Gastrocnemius medialis (tissue), 4 donors: ENCODE data around the gene SLC6A18. TPM values are rescaled to one million over a fixed set of nuclear protein-coding genes. Genes with fewer than 3 reads are reported as not detected.

Experiments used
- ATAC-seq, 2 donors: fragments of 150-250 bp; one replicate each; pipeline ENCODE4 v1.9.1; 2016
- DNase-seq, 2 donors: peaks; one replicate each; pipeline ENCODE4 v3.0.0-alpha.2; 2019
- H3K27ac ChIP-seq, 4 donors: fragments of 200-600 bp; sonication (generic); 1 replicate in 1 of 4; 2 replicates in 3 of 4; pipeline ENCODE4 v1.5.1; 2016 to 2018; ENCODE audit warnings: mild to moderate bottlenecking in 2 of 4, moderate library complexity in 1 of 4
- H3K27me3 ChIP-seq, 3 donors: fragments of 200-600 bp; sonication (generic) in 2 of 3; 1 replicate in 1 of 3; 2 replicates in 2 of 3; pipeline versions ENCODE4 v1.5.1 to v1.6.0; 2016 to 2019; ENCODE audit warnings: mild to moderate bottlenecking in 1 of 3, moderate library complexity in 1 of 3
- H3K36me3 ChIP-seq, 2 donors: fragments of 200-600 bp; sonication (generic) in 1 of 2; one replicate each; pipeline ENCODE4 v1.5.1; 2017 to 2018
- H3K4me1 ChIP-seq, 2 donors: fragments of 200-600 bp; sonication (generic) in 1 of 2; one replicate each; pipeline ENCODE4 v1.5.1; 2016 to 2017; ENCODE audit warnings: mild to moderate bottlenecking in 2 of 2
- H3K4me3 ChIP-seq, 4 donors: fragments of 200-600 bp; sonication (generic) in 3 of 4; 1 replicate in 1 of 4; 2 replicates in 3 of 4; pipeline ENCODE4 v1.5.1; 2016 to 2019; ENCODE audit warnings: mild to moderate bottlenecking in 2 of 4
- H3K9me3 ChIP-seq, 3 donors: fragments of 200-600 bp; sonication (generic) in 2 of 3; 1 replicate in 1 of 3; 2 replicates in 2 of 3; pipeline ENCODE4 v1.5.1; 2016 to 2019
- POLR2A ChIP-seq, 2 donors: fragments of 450-650 bp; IDR thresholded peaks; one replicate each; pipeline ENCODE4 v1.6.1; 2017; ENCODE audit warnings: antibody characterized with exemption in 2 of 2, mild to moderate bottlenecking in 2 of 2, moderate library complexity in 2 of 2
- in situ Hi-C, 4 donors: fragments of 200-750 bp; cut with MboI; loops; one replicate each; pipeline versions ENCODE4 v1.15.0 to v1.8.0; 2017; ENCODE audit warnings: low sequenced_read_pairs in 4 of 4
- intact Hi-C: fragments of 100-400 bp; cut with DNase I; formaldehyde crosslinking; loops from one replicate; pipeline ENCODE4 v1.15.1; 2023; ENCODE audit warnings: low total_unique reads
- total RNA-seq, 4 donors: library from RNA; depleted of rRNA; stranded (reverse); fragments of >200 nt; gene quantifications; one replicate each; pipeline versions ENCODE4 v1.1.0 to v1.2.3, GENCODE V29; 2016
- TF ChIP-seq, protein P1 (sequence below), 5 experiments: fragments of 450-650 bp in 3 of 5; fragments of 200-600 bp in 2 of 5; sonication (generic) in 2 of 5; IDR thresholded peaks in 4 of 5; conservative IDR thresholded peaks in 1 of 5; 1 replicate in 4 of 5; 2 replicates in 1 of 5; pipeline ENCODE4 v1.5.1; 2016 to 2019; ENCODE audit warnings: antibody characterized with exemption in 5 of 5, mild to moderate bottlenecking in 3 of 5, moderate library complexity in 3 of 5

The SLC6A18 gene
- total RNA-seq, 4 donors from 2014 or later: not detected

DNA sequence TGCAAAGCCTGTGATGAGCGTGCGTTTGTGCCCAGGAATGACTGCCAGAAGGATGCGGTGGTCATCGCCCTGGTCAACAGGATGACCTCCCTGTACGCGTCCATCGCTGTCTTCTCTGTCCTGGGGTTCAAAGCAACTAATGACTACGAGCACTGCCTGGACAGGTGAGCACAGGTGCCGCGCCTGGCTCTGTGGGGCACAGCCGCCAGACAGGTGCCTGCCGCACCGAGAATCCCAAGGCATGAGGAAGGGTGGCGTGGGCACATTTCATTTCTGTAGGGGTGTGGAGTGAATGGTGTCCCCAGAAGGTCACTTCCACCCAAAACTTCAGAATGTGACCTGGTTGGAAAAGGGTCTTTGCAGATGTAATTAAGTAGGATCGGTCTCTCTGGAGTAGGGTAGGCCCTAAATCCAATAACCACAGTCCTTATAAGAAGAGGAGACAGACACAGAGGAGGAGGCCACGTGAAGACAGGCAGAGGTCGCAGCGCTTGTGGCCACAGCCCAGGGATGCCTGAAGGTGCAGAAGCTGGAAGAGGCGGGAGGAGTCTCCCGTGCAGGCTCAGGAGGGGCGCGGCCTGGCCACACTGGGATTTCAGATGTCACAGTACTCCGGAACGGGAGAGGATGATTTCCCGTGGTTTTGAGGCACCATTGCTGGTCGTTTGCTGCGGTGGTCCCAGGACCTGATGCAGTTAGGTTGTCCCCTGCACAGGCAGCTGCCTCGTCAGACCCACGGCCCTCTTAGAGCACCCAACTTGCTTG is 15.5 kb downstream of the SLC6A18 start:
- Histone ChIP-seq H3K36me3 (no peaks in the 10 kb centered on the region), H3K4me1 (no peaks in the 10 kb centered on the region), H3K27me3 (peaks cover 0 to 23% (median 12%) of the 10 kb centered on the region in 3 donors), H3K27ac (no peak overlapping the region), H3K9me3 (no peaks in the 10 kb centered on the region), H3K4me3 (no peak overlapping the region)
- ATAC-seq: no peak
- no peak for DNase-seq
- intact Hi-C loops (no loop called here), in situ Hi-C loops (no loop called here)
- TF ChIP-seq, protein P1, sequence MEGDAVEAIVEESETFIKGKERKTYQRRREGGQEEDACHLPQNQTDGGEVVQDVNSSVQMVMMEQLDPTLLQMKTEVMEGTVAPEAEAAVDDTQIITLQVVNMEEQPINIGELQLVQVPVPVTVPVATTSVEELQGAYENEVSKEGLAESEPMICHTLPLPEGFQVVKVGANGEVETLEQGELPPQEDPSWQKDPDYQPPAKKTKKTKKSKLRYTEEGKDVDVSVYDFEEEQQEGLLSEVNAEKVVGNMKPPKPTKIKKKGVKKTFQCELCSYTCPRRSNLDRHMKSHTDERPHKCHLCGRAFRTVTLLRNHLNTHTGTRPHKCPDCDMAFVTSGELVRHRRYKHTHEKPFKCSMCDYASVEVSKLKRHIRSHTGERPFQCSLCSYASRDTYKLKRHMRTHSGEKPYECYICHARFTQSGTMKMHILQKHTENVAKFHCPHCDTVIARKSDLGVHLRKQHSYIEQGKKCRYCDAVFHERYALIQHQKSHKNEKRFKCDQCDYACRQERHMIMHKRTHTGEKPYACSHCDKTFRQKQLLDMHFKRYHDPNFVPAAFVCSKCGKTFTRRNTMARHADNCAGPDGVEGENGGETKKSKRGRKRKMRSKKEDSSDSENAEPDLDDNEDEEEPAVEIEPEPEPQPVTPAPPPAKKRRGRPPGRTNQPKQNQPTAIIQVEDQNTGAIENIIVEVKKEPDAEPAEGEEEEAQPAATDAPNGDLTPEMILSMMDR (IDR thresholded peaks at IDR 0.05 in 4 of 5, conservative IDR thresholded peaks at IDR 0.05 in 1 of 5): no peak
- no peak for TF ChIP-seq POLR2A (IDR thresholded peaks at IDR 0.05)

DNA sequence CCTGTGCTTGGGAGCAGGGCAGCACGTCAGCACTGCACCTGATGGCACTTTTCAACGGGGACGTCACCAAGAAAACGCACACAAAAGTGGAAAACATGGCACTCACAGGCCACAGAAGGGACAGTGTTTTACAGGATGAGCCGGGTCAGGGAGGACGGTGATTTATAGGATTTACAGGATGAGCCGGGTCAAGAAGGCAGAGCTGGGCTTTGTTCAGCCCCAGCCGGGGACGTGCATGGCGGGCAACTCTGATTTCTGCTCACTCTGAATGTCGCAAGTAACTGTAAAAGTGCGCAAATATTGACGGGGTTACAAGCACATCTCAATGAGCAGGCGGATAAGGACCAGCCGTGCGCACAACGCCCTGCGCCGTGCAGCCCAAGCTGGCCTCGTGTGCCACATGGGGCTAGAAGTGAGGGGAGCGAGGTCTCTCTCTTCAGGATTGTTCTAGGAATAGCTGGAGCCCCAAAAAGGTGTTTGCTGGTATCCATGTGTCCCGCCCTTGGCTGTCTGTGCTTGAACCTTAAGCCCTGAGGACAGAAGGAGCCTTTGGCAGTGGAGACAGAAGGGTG is 16.4 kb downstream of the SLC6A18 start:
- H3K27me3 ChIP-seq: peaks cover 3 to 33% (median 16%) of the 10 kb centered on the region in 3 donors
- no peak for ATAC-seq
- H3K4me3 ChIP-seq: no peak overlapping the region
- H3K9me3 ChIP-seq: no peaks in the 10 kb centered on the region
- in situ Hi-C loops: no loop called here
- TF ChIP-seq, protein P1 (IDR thresholded peaks at IDR 0.05 in 4 of 5, conservative IDR thresholded peaks at IDR 0.05 in 1 of 5): no peak
- H3K4me1 ChIP-seq: no peaks in the 10 kb centered on the region
- no peak for DNase-seq
- no peaks in the 10 kb centered on the region for H3K36me3 ChIP-seq
- H3K27ac ChIP-seq: no peak overlapping the region
- intact Hi-C loops: no loop called here

DNA sequence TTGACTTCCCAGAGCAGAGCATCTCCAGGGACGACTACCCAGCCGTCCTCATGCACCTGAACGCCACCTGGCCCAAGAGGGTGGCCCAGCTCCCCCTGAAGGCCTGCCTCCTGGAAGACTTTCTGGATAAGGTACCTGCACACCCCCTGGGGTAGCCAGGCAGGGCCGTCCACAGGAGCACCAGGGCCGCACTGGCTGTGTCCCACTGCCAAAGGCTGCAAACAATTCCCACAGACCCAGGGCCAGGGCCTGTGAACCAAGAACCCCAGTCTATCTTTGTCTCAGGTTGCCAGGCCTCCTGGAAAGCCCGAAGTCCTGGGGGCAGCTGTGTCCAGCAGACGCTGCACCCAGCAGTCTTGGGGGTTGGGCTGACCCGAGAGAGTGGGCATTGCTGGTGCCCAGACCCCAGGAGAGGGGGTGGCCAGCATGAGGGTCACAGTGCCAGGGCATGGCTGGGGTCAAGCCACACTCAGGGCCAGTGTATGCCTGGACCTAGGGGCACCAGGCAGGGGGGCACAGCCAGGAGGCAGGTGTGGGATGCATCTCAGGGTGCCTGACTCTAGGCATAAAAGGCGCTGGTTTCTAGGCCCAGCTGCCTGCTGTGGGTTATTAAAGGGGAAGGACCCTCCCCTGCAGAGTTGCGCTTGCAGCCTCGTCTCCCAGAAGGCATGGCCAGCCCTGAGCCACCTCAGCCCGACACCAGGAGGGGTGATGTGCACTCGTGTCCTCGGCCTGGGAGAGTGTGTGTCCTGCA is 17.7 kb downstream of the SLC6A18 start:
- no peaks in the 10 kb centered on the region for H3K36me3 ChIP-seq
- H3K4me1 ChIP-seq: no peaks in the 10 kb centered on the region
- intact Hi-C loops: no loop called here
- TF ChIP-seq, protein P1 (IDR thresholded peaks at IDR 0.05 in 4 of 5, conservative IDR thresholded peaks at IDR 0.05 in 1 of 5): no peak
- TF ChIP-seq POLR2A (IDR thresholded peaks at IDR 0.05): no peak
- no peaks in the 10 kb centered on the region for H3K9me3 ChIP-seq
- DNase-seq (no peak), ATAC-seq (no peak)
- in situ Hi-C loops: no loop called here
- no peak overlapping the region for H3K4me3 ChIP-seq
- H3K27me3 ChIP-seq: peaks cover 16 to 39% (median 20%) of the 10 kb centered on the region in 3 donors
- no peak overlapping the region for H3K27ac ChIP-seq

DNA sequence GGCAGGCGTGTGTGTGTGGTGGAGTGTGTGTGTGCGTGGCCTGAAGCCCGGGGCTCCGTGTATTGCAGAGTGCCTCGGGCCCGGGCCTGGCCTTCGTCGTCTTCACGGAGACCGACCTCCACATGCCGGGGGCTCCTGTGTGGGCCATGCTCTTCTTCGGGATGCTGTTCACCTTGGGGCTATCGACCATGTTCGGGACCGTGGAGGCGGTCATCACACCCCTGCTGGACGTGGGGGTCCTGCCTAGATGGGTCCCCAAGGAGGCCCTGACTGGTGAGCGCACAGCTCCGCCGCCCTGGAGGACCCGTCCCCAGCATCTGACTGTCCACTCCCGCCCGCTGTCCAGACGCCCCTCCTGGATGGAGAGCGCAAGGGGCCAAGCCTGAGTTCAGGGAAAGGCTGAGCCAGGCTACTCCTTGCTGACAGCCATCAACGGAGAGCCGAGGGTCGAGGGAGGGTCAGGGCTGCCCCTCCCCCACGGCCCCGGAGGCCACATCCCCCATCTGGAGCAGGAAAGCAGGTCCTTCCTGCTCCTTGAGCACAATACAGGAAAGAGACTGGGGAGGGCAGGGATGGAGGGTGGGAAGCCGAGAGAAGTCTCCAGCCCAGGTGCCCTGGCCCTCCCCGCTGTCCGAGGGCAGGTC is 18.4 kb downstream of the SLC6A18 start:
- DNase-seq (no peak), ATAC-seq (no peak)
- TF ChIP-seq, protein P1 (IDR thresholded peaks at IDR 0.05 in 4 of 5, conservative IDR thresholded peaks at IDR 0.05 in 1 of 5): no peak
- TF ChIP-seq POLR2A (IDR thresholded peaks at IDR 0.05): no peak
- in situ Hi-C loops (no loop called here), intact Hi-C loops (no loop called here)
- no peaks in the 10 kb centered on the region for H3K4me1 ChIP-seq
- H3K4me3 ChIP-seq: no peak overlapping the region
- H3K9me3 ChIP-seq: no peaks in the 10 kb centered on the region
- peaks cover 18 to 46% (median 21%) of the 10 kb centered on the region in 3 donors for H3K27me3 ChIP-seq
- no peak overlapping the region for H3K27ac ChIP-seq
- H3K36me3 ChIP-seq: no peaks in the 10 kb centered on the region
